ELF-1 (cell line): ENCODE data around the gene STK11.
"Not testable (repeated sequence)": the region's sequence is repeated elsewhere in the genome, so short reads cannot be mapped to it uniquely, and the experiment has no call there.

Experiments used
- DNase-seq: peaks from one replicate; pipeline ENCODE4 v3.0.0-alpha.2; 2016; ENCODE audit warnings: low read depth, low spot score

Gene STK11

GRCh38 chr19:1235625-1236538 lies 30.3 kb downstream of the STK11 start:
- no peak for DNase-seq

DNA sequence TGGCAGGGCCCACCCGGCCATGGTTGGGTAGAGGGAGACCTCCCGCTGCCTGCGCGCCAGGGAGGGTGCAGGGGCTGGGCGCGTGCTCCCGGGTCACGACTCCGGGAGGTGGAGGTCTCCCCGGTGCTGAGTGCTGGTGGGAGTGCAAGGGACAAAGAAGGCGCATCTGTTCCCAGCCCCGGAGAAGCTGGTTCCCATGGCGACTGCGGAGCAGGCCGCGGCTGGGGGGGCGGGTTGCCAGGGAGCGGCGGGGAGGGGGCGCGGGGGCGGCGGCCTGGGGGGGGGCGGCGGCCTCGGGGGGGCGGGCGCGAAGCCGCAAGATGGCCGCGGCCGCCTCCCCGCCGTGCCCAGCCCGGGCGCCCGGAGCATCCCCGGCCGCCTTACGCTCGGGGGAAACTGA lies 31.0 kb downstream of the STK11 start:
- no peak for DNase-seq

GRCh38 chr19:1237027-1237659 lies 31.6 kb downstream of the STK11 start:
- DNase-seq: no peak

DNA sequence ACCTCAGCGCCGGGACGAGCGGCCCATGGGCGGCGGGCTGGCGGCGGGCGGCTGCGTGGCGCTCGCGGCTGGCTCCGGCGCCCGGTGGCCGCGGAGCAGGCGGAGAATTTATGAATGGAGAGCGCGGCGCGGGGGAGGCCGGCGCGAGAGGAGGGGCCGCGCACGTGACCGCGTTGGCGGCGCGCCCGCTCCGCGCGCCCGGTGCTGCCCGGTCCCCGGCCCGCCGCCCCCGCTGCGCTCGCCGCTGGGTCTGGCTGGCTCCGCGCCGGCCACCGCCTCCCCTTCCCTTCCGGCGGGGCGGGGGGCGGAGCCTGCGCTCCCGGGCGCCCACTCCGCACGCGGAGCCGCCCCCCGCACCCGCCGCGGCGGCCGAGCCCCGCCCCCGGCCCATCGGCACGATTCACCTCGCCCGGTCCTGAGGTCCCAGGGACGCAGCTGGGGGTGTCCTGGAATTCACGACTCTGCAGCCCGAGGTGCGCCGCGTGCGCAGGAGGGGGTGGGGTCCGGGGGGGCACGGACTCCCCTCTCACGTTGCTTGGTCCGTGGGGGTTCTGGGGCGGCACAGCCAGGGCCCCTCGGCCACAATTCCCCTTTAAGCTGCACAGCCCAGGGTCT lies 32.3 kb downstream of the STK11 start, which contains the start of gene CBARP:
Gene CBARP, minus strand, starts transcription at position 252 of the 615 bp plus-strand sequence. CDS start 1,905 bp downstream, outside the sequence.
- no peak for DNase-seq

DNA sequence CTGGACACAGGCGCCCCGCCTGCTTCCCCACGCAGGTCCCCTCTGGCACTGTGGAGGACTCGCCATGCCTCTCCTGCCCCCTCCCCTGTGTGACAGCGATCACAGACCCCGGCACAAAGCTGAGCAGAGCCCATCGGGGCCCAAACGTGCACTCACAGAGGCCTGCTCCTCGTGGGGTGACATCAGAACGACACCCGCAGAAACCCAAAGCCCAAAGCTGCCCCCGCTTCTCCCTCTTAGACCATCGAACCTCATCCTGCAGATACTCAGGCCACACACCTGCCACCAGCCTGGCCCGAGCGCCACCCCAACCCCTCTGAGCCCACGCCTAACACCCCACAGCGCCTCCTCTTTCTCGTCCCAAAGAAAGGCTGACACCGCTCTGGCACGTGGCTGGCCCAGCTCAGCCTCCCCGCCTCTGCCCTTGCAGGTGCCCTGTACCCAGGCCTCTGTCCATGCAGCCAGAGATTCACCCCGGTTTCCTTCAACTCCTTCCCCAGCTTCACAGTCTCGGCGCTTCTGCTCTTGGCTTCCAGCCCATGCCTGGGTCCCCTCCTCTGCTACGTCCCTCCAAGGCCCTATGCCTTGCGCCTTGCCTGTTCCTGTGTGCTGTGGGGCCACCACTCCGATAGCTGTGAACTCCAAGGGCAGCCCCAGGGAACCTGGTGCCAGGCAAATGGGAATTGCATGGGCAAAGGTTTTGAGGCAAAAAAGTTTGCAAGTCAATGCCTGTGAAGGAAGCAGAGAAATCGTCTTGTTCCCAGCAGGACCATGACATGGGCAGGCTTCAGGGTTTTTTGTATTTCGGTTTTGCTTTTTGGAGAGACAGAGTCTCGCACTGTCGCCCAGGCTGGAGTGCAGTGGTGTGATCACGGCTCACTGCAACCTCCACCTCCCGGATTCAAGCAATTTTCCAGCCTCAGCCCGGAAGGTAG lies 33.1 kb downstream of the STK11 start:
- no peak for DNase-seq

- DNase-seq: no peak
Measured at GRCh38 chr19:1239420-1239795, 33.8 kb downstream of the STK11 start.

- DNase-seq: peak; percentile 91
Measured at GRCh38 chr19:1239796-1240737, 34.5 kb downstream of the STK11 start.

DNA sequence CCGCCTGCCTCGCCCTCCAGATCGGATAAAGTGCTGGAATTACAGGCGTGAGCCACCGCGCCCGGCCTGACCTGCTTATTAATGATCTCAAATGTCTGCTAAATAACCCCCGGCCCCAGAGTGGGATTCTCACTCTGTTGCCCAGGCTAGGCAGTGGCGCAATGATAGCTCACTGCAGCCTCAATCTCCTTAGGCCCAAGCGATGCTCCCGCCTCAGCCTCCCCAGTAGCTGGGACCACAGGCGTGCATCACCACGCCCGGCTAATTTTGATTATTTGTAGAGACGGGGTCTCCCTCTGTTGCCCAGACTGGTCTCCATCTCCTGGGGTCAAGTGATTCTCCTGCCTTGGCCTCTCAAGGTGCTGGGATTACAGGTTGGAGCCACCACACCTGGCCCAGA lies 35.3 kb downstream of the STK11 start:
- DNase-seq: peak; percentile 24

- peak; percentile 94 for DNase-seq
Measured at GRCh38 chr19:1241417-1242095, 36.0 kb downstream of the STK11 start, which contains the start of gene ATP5F1D. Gene ATP5F1D (plus strand): TSS chr19:1241751. CDS start chr19:1241851, 100 bp downstream.

GRCh38 chr19:1243768-1244692 lies 38.5 kb downstream of the STK11 start:
- peak; percentile 87 for DNase-seq

DNA sequence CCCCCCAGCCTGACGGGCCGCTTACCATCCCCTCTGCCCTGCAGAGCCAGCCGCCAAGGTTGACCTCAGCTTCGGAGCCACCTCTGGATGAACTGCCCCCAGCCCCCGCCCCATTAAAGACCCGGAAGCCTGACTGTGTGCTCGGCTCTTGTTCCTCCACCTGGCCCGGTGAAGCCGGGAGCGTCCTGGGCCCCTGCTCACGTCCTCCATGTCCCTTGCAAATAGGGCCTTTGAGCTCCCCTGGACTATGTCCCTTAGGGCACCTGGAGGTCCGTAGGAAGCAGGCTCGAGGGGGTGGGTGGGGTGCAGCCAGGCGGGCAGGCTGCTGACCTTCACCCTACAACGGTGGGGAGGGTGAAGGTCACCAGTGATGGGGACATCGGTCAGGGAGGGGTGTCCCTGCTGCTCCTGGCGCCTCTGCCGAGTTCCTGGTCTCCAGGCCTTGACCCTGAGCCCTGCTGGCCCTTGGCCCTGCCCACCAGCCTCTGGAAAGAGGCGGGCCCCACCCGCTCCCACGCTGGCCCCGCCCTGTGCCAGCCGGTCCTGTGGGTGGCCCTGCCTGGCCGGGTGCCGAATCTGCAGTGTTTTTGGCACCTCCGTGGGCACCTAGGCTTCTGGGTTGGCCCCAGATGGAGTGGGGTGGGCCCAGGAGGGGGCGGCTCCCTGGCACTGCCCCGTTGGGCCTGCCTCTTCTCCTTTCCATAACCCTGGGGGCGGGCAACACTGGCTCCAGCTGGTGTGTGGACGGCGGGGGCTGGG lies 39.3 kb downstream of the STK11 start:
- DNase-seq: no peak

DNA sequence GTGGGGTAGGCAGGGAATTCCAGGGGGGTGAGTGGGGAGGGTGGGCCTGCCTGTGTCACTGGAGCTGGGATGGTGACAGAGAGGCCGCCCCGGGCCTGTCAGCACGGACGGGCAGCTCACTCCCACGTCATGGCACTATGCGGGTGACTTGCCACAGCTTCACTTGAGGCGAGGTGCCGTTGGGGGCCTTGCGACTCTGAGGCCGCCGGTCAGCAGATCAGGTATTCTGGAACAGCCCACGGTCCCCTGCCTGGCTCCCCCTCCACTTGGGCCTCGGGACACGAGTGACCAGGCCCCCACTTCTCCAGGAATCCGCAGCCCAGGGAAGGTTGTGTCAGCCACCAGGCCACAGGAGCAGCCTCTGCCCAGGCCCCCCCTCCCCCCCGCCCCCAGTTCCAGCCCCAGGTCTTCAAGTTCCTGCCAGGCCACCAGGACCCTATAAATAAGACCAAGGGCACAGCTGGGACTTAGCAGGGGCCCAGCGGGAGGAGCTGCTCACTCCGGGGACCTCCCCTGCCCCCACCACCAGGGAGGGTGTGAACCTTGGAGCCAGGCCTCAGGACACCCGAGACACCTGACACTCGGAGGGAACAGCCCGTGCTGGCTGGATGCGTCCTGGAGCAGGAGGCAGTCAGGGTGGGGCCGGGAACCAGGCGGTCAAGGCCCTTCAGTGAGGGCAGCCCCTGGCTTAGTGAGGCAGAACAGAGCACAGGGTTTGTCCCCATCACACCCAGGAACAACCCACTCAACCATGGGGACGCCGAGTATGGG lies 40.1 kb downstream of the STK11 start:
- DNase-seq: no peak

GRCh38 chr19:1246265-1247087 lies 40.9 kb downstream of the STK11 start:
- not testable (repeated sequence) for DNase-seq

GRCh38 chr19:1247748-1248138 lies 42.2 kb downstream of the STK11 start:
- no peak for DNase-seq

- DNase-seq: peak; percentile 48
Measured at GRCh38 chr19:1248139-1248785, 42.7 kb downstream of the STK11 start, which contains the start of gene MIDN. Gene MIDN (plus strand): TSS chr19:1248583. CDS start chr19:1250297, 1,714 bp downstream.
